Testis (tissue), 2 donors: ENCODE results near the gene CENPQ.
"Not testable (repeated sequence)": the region's sequence is repeated elsewhere in the genome, so short reads cannot be mapped to it uniquely, and the experiment has no call there.

Experiments used
- CTCF ChIP-seq, 3 experiments: fragments of 450-650 bp in 2 of 3; fragments of 200-600 bp in 1 of 3; sonication (generic) in 1 of 3; IDR thresholded peaks; one replicate each; pipeline ENCODE4 v1.5.1; 2016 to 2019; ENCODE audit warnings: antibody characterized with exemption in 3 of 3, mild to moderate bottlenecking in 2 of 3, moderate library complexity in 1 of 3
- POLR2A ChIP-seq: fragments of 450-650 bp; IDR thresholded peaks from one replicate; pipeline ENCODE4 v1.6.1; 2017; ENCODE audit warnings: antibody characterized with exemption, mild to moderate bottlenecking, moderate library complexity

- not testable (repeated sequence) for TF ChIP-seq POLR2A; CTCF (IDR thresholded peaks at IDR 0.05)
Measured at GRCh38 chr6:49481846-49482245, 18.7 kb downstream of the CENPQ start.
